ENCODE measurements around the gene TASP1. TPM values are rescaled to one million over a fixed set of nuclear protein-coding genes. Genes with fewer than 3 reads are reported as not detected.
"Not testable (repeated sequence)": the region's sequence is repeated elsewhere in the genome, so short reads cannot be mapped to it uniquely, and the experiment has no call there.

Gene TASP1
- total RNA-seq, 2 donors from 2014 or later: 5.2 to 7.2 TPM

DNA sequence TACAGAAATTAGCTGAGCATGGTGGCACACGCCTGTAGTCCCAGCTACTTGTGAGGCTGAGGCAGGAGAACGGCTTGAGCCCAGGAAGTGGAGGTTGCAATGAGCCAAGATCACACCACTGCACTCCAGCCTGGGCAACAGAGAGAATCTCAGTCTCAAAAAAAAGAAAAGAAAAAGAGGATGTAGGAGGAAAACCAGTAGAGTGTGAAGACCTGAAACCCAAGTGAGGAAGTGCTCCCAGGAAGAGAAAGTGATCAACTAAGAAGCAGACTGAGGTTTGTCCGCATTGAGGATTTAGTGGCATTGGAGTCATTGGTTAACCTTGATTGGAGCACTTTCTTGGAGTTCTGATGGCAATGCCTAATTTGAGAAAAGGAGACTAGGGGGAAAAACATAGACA, 20.6 kb upstream of the TASP1 start:
- H3K36me3 ChIP-seq: no peaks in the 10 kb centered on the region
- H3K4me3 ChIP-seq: no peak overlapping the region
- no peaks in the 10 kb centered on the region for H3K27me3 ChIP-seq
- H3K9me3 ChIP-seq: no peaks in the 10 kb centered on the region
- H3K4me1 ChIP-seq: peaks cover 0 to 4% of the 10 kb centered on the region in 2 donors
- TF ChIP-seq, protein P1, sequence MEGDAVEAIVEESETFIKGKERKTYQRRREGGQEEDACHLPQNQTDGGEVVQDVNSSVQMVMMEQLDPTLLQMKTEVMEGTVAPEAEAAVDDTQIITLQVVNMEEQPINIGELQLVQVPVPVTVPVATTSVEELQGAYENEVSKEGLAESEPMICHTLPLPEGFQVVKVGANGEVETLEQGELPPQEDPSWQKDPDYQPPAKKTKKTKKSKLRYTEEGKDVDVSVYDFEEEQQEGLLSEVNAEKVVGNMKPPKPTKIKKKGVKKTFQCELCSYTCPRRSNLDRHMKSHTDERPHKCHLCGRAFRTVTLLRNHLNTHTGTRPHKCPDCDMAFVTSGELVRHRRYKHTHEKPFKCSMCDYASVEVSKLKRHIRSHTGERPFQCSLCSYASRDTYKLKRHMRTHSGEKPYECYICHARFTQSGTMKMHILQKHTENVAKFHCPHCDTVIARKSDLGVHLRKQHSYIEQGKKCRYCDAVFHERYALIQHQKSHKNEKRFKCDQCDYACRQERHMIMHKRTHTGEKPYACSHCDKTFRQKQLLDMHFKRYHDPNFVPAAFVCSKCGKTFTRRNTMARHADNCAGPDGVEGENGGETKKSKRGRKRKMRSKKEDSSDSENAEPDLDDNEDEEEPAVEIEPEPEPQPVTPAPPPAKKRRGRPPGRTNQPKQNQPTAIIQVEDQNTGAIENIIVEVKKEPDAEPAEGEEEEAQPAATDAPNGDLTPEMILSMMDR (IDR thresholded peaks at IDR 0.05): no peak
- no peak for DNase-seq (ENCODE audit: low spot score)
- H3K27ac ChIP-seq: no peak overlapping the region

DNA sequence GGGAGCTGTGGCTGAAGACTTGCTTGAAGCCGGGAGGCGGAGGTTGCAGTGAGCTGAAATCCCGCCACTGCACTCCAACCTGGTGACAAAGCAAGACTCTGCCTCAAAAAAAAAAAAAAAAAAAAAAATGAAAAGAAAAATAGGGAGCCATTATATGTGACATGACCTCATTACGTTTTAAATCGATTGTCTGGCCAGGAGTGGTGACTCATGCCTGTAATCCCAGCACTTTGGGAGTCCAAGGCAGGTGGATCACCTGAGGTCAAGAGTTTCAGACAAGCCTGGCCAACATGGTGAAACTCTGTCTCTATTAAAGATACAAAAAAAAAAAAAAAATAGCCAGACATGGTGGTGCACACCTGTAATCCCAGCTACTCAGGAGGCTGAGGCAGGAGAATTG, 19.3 kb upstream of the TASP1 start:
- not testable (repeated sequence) for H3K4me3 ChIP-seq; H3K27ac ChIP-seq; H3K9me3 ChIP-seq; H3K36me3 ChIP-seq; H3K4me1 ChIP-seq; H3K27me3 ChIP-seq; DNase-seq (ENCODE audit: low spot score)

DNA sequence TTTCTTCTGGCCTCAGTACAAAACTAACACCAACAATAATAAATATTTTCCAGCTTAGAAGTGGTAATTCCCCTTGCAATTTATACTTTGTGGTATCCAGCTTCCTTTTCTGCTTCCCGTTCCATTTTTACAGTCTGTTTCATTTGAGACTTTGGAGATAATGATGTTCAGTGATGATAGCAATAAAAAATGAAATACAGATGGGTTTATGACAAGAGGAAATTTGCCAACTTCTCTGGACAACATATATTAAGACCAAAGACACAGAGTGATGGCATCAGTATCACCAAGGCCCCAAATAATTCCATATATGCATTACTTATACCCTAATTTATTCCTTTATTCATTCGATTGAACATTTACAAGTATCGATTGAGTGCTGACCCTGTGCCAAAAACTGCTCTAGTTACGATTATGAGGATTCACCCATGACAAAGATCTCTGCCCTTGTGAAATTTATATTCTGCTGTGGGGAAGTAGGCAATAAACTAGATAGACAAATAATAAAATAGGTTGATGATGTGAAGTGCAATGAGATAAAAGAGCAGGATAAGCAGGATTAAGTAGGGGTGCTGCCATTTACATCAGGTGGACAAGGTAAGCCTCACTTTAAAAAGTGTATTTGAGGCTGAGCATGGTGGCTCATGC, 18.1 kb upstream of the TASP1 start:
- no peak for DNase-seq (ENCODE audit: low spot score)
- TF ChIP-seq, protein P1 (IDR thresholded peaks at IDR 0.05): no peak
- H3K4me3 ChIP-seq: no peak overlapping the region
- H3K4me1 ChIP-seq: peaks cover 0 to 4% of the 10 kb centered on the region in 2 donors
- no peaks in the 10 kb centered on the region for H3K27me3 ChIP-seq
- no peaks in the 10 kb centered on the region for H3K36me3 ChIP-seq
- H3K27ac ChIP-seq: peak overlapping the region in 1 of 2 donors; percentile 16
- H3K9me3 ChIP-seq: no peaks in the 10 kb centered on the region

DNA sequence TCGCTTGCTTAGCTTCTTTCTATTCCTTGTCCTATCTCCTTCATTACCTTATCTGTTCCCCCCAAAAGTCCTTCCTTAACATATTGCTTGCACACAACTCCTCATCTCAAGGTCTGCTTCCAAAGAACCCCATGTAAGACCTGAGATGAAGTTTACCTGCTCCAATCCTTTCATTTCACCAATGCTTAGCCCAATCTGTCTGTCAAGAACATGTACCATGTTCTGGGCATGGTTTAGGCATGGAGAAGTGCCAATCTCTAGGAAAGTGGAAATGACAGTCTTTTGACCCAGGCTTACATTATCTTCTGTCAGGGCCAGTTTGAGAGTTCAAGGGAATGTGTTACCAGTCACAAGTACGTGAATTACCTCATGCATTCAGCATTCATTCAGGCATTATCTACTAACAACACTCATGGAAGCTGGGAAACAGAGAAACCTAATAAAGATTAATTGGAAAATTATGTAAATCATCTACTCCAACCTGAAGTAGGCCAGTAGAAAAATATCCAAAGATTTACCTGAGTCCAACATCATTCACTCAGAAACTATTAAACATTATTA, 15.8 kb upstream of the TASP1 start:
- H3K4me3 ChIP-seq: no peak overlapping the region
- TF ChIP-seq, protein P1 (IDR thresholded peaks at IDR 0.05): no peak
- peak overlapping the region in 1 of 2 donors; percentile 57 for H3K27ac ChIP-seq
- no peaks in the 10 kb centered on the region for H3K36me3 ChIP-seq
- peaks cover 0 to 4% of the 10 kb centered on the region in 2 donors for H3K4me1 ChIP-seq
- H3K27me3 ChIP-seq: no peaks in the 10 kb centered on the region
- H3K9me3 ChIP-seq: no peaks in the 10 kb centered on the region
- no peak for DNase-seq (ENCODE audit: low spot score)

DNA sequence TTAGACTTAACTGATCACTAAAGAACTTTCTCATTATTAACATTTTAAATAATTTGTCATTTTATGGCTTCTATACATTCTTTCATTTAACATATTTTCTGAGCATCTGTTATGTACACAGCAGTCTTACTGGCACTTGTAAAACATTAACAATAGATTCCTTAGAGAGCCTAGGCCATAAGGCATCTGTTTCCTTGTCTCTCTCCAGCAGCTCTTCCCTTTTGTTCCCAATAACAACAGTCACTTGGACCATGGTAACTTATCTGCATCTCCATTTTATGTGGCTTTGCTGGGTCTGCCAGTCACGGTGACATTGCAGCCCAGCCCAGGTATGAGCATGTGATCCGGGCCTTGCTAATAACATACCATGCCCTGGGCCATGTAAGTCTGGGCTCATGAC, 11.7 kb upstream of the TASP1 start:
- H3K27me3 ChIP-seq: no peaks in the 10 kb centered on the region
- no peaks in the 10 kb centered on the region for H3K36me3 ChIP-seq
- TF ChIP-seq, protein P1 (IDR thresholded peaks at IDR 0.05): no peak
- no peak overlapping the region for H3K27ac ChIP-seq
- H3K4me3 ChIP-seq: no peak overlapping the region
- H3K9me3 ChIP-seq: no peaks in the 10 kb centered on the region
- DNase-seq (ENCODE audit: low spot score): no peak
- peaks cover 0 to 20% of the 10 kb centered on the region in 2 donors for H3K4me1 ChIP-seq

DNA sequence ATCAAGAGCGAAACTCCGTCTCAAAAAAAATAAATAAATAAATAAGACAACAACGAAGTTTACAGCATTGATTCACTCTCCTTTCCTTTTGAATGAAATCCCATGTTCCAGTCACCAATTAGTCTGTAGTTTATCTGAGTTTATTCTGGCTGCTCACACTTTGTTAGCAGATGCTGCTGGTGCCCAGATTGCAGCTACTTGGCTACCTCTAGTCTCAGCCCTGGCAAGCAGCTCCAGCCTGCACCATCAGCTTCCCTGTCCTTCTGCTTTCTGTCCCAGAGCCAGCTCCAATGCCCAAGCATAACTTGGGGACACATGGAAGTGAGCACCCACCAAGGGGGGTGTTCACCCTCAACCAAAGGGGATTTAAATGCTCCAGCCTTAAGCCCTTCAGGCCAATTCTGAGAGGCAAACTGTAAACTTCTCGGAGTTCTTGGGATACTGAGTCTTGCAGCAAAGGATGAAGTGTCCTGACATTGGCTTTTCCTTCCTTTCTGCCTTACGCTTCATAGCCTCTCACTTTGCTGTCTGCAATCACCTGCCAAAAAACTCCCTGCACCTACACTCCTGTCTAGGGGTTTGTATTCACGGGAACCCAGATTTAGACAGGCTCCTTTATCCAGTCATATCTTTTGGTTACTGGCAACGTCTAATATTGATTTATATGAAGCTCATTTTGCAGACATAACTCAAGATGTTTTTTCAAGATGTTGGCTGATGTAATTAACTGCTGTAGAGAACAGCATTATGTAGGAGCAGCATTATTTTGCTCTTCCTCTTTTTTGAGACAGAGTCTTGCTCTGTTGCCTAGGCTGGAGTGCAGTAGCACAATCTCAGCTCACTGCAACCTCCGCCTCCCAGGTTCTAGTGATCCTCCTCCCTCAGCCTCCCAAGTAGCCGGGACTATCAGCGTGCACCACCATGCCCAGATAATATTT, 9.8 kb upstream of the TASP1 start:
- Histone ChIP-seq H3K27ac (no peak overlapping the region), H3K36me3 (no peaks in the 10 kb centered on the region), H3K4me1 (peaks cover 0 to 20% of the 10 kb centered on the region in 2 donors), H3K27me3 (no peaks in the 10 kb centered on the region), H3K4me3 (no peak overlapping the region), H3K9me3 (peaks cover 0 to 5% of the 10 kb centered on the region in 2 donors)
- no peak for DNase-seq (ENCODE audit: low spot score)
- TF ChIP-seq, protein P1 (IDR thresholded peaks at IDR 0.05): no peak
